Right lung (tissue), 10 donors: ENCODE measurements around the gene SDR42E2. TPM values are rescaled to one million over a fixed set of nuclear protein-coding genes. Genes with fewer than 3 reads are reported as not detected.
"Not testable (repeated sequence)": the region's sequence is repeated elsewhere in the genome, so short reads cannot be mapped to it uniquely, and the experiment has no call there.

Experiments used
- DNase-seq, 2 donors: peaks; one replicate each; pipeline ENCODE4 v3.0.0-alpha.2; 2013
- long read RNA-seq, 8 donors: transcript quantifications; one replicate each; lab custom pipeline, GENCODE V29; 2026
- polyA plus RNA-seq, 5 donors: library from polyadenylated mRNA; unstranded; fragments of 120-200 nt; gene quantifications; one replicate each; pipeline versions ENCODE4 v1.2.1 to v1.2.3, GENCODE V29; 2013; ENCODE audit warnings: inconsistent platforms in 1 of 5, low replicate concordance in 1 of 5; ENCODE audit not compliant: insufficient read length in 5 of 5, insufficient read depth in 1 of 5

Gene SDR42E2
- under 1 TPM; 0.07 to 0.36 (median 0.14) TPM for polyA plus RNA-seq
- long read RNA-seq, donor 1, result 0 reads
- long read RNA-seq, donor 2, result 0 reads
- long read RNA-seq, donor 3, result 0 reads
- long read RNA-seq, donor 4, result 0 reads
- long read RNA-seq, donor 5, result 0 reads
- long read RNA-seq, donor 6, result 0 reads
- long read RNA-seq, donor 7, result 0 reads
- long read RNA-seq, donor 8, result 0 reads

GRCh38 chr16:22161999-22162655 lies at the start of gene SDR42E2:
SDR42E2 (plus strand) TSS chr16:22162506; CDS start chr16:22165583, 3,077 bp downstream.
- DNase-seq, result peak in 1 of 2 donors; percentile 9

- no peak for DNase-seq
Measured at GRCh38 chr16:22116095-22116700, 46.1 kb upstream of the SDR42E2 start.

GRCh38 chr16:22117609-22118008 lies 44.7 kb upstream of the SDR42E2 start:
- DNase-seq, result no peak

- no peak for DNase-seq
Measured at GRCh38 chr16:22120440-22120839, 41.9 kb upstream of the SDR42E2 start.

- DNase-seq, result no peak
Measured at GRCh38 chr16:22122239-22122638, 40.1 kb upstream of the SDR42E2 start.

- DNase-seq, result no peak
Measured at GRCh38 chr16:22123146-22123545, 39.2 kb upstream of the SDR42E2 start.

- no peak for DNase-seq
Measured at GRCh38 chr16:22123759-22124490, 38.4 kb upstream of the SDR42E2 start.

- DNase-seq, result no peak
Measured at GRCh38 chr16:22124583-22125284, 37.6 kb upstream of the SDR42E2 start.

- DNase-seq, result no peak
Measured at GRCh38 chr16:22126037-22126558, 36.2 kb upstream of the SDR42E2 start.

GRCh38 chr16:22128537-22128936 lies 33.8 kb upstream of the SDR42E2 start:
- not testable (repeated sequence) for DNase-seq

- no peak for DNase-seq
Measured at GRCh38 chr16:22130528-22130927, 31.8 kb upstream of the SDR42E2 start.

GRCh38 chr16:22132801-22133200 lies 29.5 kb upstream of the SDR42E2 start:
- DNase-seq, result no peak

GRCh38 chr16:22138482-22138881 lies 23.8 kb upstream of the SDR42E2 start:
- DNase-seq, result no peak

- peak; percentile 35 to 37 for DNase-seq
Measured at GRCh38 chr16:22139008-22139407, 23.3 kb upstream of the SDR42E2 start.

- DNase-seq, result no peak
Measured at GRCh38 chr16:22139732-22140131, 22.6 kb upstream of the SDR42E2 start.

- no peak for DNase-seq
Measured at GRCh38 chr16:22141767-22142166, 20.5 kb upstream of the SDR42E2 start.

- no peak for DNase-seq
Measured at GRCh38 chr16:22144520-22144919, 17.8 kb upstream of the SDR42E2 start.

- DNase-seq, result no peak
Measured at GRCh38 chr16:22147853-22148252, 14.5 kb upstream of the SDR42E2 start.

- no peak for DNase-seq
Measured at GRCh38 chr16:22151246-22151998, 10.9 kb upstream of the SDR42E2 start.

GRCh38 chr16:22152316-22152715 lies 10.0 kb upstream of the SDR42E2 start:
- no peak for DNase-seq

GRCh38 chr16:22153078-22153477 lies 9.2 kb upstream of the SDR42E2 start:
- DNase-seq, result not testable (repeated sequence)
